Jurkat, Clone E6-1 (cell line): ENCODE data around the gene ATMIN. TPM values are rescaled to one million over a fixed set of nuclear protein-coding genes. Genes with fewer than 3 reads are reported as not detected.

Experiments
- DNase-seq: peaks from one replicate; pipeline ENCODE4 v3.0.0-alpha.2; 2011; ENCODE audit warnings: low read depth, low spot score
- H3K4me3 ChIP-seq: 2 replicates; pipeline ENCODE4 v1.5.1; 2011; ENCODE audit warnings: mild to moderate bottlenecking, low read length, control low read depth, moderate library complexity
- polyA plus RNA-seq: library from polyadenylated mRNA; unstranded; fragments of >200 nt; gene quantifications from one replicate; pipeline ENCODE4 v1.2.1, GENCODE V29; 2012; ENCODE audit warnings: missing spikeins; ENCODE audit not compliant: insufficient read length, insufficient read depth

Gene ATMIN
- polyA plus RNA-seq, result 22.3 TPM

GRCh38 chr16:81035398-81035974 is at the start of gene ATMIN:
Gene ATMIN, plus strand, starts transcription at chr16:81035842. Its CDS starts 29 bp downstream, at chr16:81035871.
- DNase-seq, result peak; percentile 71
- H3K4me3 ChIP-seq, result peak within 1 kb of the TSS; percentile 73

GRCh38 chr16:80986557-80986956 is 49.1 kb upstream of the ATMIN start:
- no peak overlapping the region for H3K4me3 ChIP-seq
- no peak for DNase-seq

- H3K4me3 ChIP-seq, result no peak overlapping the region
- no peak for DNase-seq
Observed at GRCh38 chr16:80988756-80989155, 46.9 kb upstream of the ATMIN start.

GRCh38 chr16:80989801-80990200 is 45.8 kb upstream of the ATMIN start:
- no peak overlapping the region for H3K4me3 ChIP-seq
- no peak for DNase-seq

- no peak for DNase-seq
- H3K4me3 ChIP-seq, result no peak overlapping the region
Observed at GRCh38 chr16:80990577-80990976, 45.1 kb upstream of the ATMIN start.

GRCh38 chr16:80990978-80991377 is 44.7 kb upstream of the ATMIN start:
- H3K4me3 ChIP-seq, result no peak overlapping the region
- no peak for DNase-seq

GRCh38 chr16:80991792-80992430 is 43.7 kb upstream of the ATMIN start:
- DNase-seq, result no peak
- no peak overlapping the region for H3K4me3 ChIP-seq

GRCh38 chr16:80992676-80993293 is 42.9 kb upstream of the ATMIN start:
- no peak for DNase-seq
- no peak overlapping the region for H3K4me3 ChIP-seq

- DNase-seq, result no peak
- H3K4me3 ChIP-seq, result no peak overlapping the region
Observed at GRCh38 chr16:80993307-80993706, 42.3 kb upstream of the ATMIN start.

- no peak overlapping the region for H3K4me3 ChIP-seq
- DNase-seq, result no peak
Observed at GRCh38 chr16:80993834-80994233, 41.8 kb upstream of the ATMIN start.

GRCh38 chr16:80994451-80994850 is 41.2 kb upstream of the ATMIN start:
- no peak overlapping the region for H3K4me3 ChIP-seq
- no peak for DNase-seq

- no peak overlapping the region for H3K4me3 ChIP-seq
Observed at GRCh38 chr16:80996688-80997138, 38.9 kb upstream of the ATMIN start.

GRCh38 chr16:80997139-80997798 is 38.4 kb upstream of the ATMIN start:
- no peak overlapping the region for H3K4me3 ChIP-seq
- no peak for DNase-seq

More at GRCh38 chr16:80996688-80997138, 38.9 kb upstream of the ATMIN start:
- no peak for DNase-seq

- no peak overlapping the region for H3K4me3 ChIP-seq
- DNase-seq, result no peak
Observed at GRCh38 chr16:80997964-80998620, 37.5 kb upstream of the ATMIN start.

GRCh38 chr16:81000873-81001272 is 34.8 kb upstream of the ATMIN start:
- H3K4me3 ChIP-seq, result no peak overlapping the region
- no peak for DNase-seq

GRCh38 chr16:81001330-81001729 is 34.3 kb upstream of the ATMIN start:
- DNase-seq, result no peak
- no peak overlapping the region for H3K4me3 ChIP-seq

- no peak overlapping the region for H3K4me3 ChIP-seq
- no peak for DNase-seq
Observed at GRCh38 chr16:81003064-81003463, 32.6 kb upstream of the ATMIN start.

GRCh38 chr16:81003610-81004460 is 31.8 kb upstream of the ATMIN start:
- H3K4me3 ChIP-seq, result no peak overlapping the region; the same call in none of the 2 replicates
- DNase-seq, result no peak
